Tibial artery (tissue), 4 donors: ENCODE measurements around the gene MGST2.

Experiments used
- DNase-seq, 2 donors: peaks; one replicate each; pipeline ENCODE4 v3.0.0-alpha.2; 2019
- H3K27ac ChIP-seq, 2 donors: fragments of 200-600 bp; sonication (generic) in 1 of 2; 1 replicate in 1 of 2; 2 replicates in 1 of 2; pipeline ENCODE4 v1.5.1; 2018 to 2019; ENCODE audit warnings: mild to moderate bottlenecking in 1 of 2
- H3K27me3 ChIP-seq, 2 donors: fragments of 200-600 bp; sonication (generic) in 1 of 2; one replicate each; pipeline versions ENCODE4 v1.5.1 to v1.6.0; 2016 to 2019
- H3K36me3 ChIP-seq, 3 donors: fragments of 200-600 bp; sonication (generic) in 2 of 3; one replicate each; pipeline ENCODE4 v1.5.1; 2016 to 2019; ENCODE audit warnings: mild to moderate bottlenecking in 2 of 3
- H3K4me1 ChIP-seq, 4 donors: fragments of 200-600 bp; sonication (generic) in 2 of 4; 1 replicate in 3 of 4; 2 replicates in 1 of 4; pipeline ENCODE4 v1.5.1; 2016 to 2019
- H3K4me3 ChIP-seq, 2 donors: fragments of 200-600 bp; sonication (generic) in 1 of 2; 1 replicate in 1 of 2; 2 replicates in 1 of 2; pipeline ENCODE4 v1.5.1; 2018 to 2019; ENCODE audit warnings: mild to moderate bottlenecking in 2 of 2
- H3K9me3 ChIP-seq, 3 donors: fragments of 200-600 bp; sonication (generic) in 1 of 3; one replicate each; pipeline ENCODE4 v1.5.1; 2016 to 2019
- CTCF ChIP-seq, 2 experiments: fragments of 200-600 bp in 1 of 2; fragments of 450-650 bp in 1 of 2; IDR thresholded peaks; one replicate each; pipeline ENCODE4 v1.5.1; 2017 to 2019; ENCODE audit warnings: antibody characterized with exemption in 2 of 2, mild to moderate bottlenecking in 1 of 2, moderate library complexity in 1 of 2
- intact Hi-C: fragments of 100-400 bp; cut with DNase I; formaldehyde crosslinking; loops from one replicate; pipeline ENCODE4 v1.15.0; 2023; ENCODE audit warnings: low total_unique reads

The MGST2 gene

GRCh38 chr4:139625093-139625455 lies 40.5 kb upstream of the MGST2 start:
- intact Hi-C loops = no loop called here
- H3K27me3 ChIP-seq = no peaks in the 10 kb centered on the region
- H3K9me3 ChIP-seq = no peaks in the 10 kb centered on the region
- H3K4me1 ChIP-seq = no peaks in the 10 kb centered on the region
- H3K4me3 ChIP-seq = no peak overlapping the region
- H3K27ac ChIP-seq = no peak overlapping the region
- no peak for TF ChIP-seq CTCF (IDR thresholded peaks at IDR 0.05)
- H3K36me3 ChIP-seq = no peaks in the 10 kb centered on the region
- DNase-seq = no peak

GRCh38 chr4:139625482-139625881 lies 40.1 kb upstream of the MGST2 start:
- no peak for TF ChIP-seq CTCF (IDR thresholded peaks at IDR 0.05)
- Histone ChIP-seq H3K27me3 (no peaks in the 10 kb centered on the region), H3K4me3 (no peak overlapping the region), H3K9me3 (no peaks in the 10 kb centered on the region), H3K4me1 (no peaks in the 10 kb centered on the region), H3K27ac (no peak overlapping the region), H3K36me3 (no peaks in the 10 kb centered on the region)
- intact Hi-C loops = no loop called here
- DNase-seq = no peak

DNA sequence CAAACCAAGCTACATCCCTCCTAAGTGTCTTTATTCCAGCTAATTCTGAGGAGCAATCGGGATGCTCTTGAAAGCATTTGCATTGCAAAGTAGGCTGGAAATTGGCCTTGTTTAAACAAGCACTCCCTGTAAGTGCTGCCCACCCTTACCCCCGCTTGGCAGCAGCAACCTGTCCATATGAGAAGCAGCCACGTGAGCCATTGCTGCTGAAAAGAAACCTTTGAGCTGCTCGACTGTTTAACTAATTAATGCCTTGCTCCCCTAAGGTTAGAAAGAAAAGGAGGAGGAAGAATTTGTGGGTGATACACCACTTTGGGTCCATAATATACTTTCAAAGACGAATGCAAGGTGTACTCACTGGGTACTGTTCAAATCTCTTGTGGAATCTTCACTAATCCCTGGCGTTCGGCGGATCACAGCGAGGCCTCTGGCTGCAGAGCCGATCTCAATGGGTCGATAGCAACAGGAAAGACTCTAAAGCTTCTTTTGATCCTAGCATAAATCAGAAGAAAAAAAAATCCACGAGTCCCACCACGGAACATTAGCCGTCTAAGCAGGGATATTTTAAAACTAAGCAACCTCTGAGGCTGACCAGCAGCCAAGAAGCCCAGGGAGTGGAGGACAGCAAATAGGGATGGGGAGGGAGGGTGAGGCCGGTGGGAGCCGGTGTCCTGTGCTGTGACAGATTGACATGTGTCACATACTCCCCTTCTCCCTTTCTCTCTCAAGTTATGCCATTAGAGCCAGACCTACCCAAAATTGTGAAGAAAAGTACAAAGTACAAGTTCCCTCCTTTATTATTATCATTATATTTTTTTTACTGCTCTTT lies 37.2 kb upstream of the MGST2 start:
- Histone ChIP-seq H3K9me3 (no peaks in the 10 kb centered on the region), H3K4me3 (no peak overlapping the region), H3K4me1 (no peaks in the 10 kb centered on the region), H3K36me3 (no peaks in the 10 kb centered on the region), H3K27ac (no peak overlapping the region), H3K27me3 (no peaks in the 10 kb centered on the region)
- intact Hi-C loops = no loop called here
- TF ChIP-seq CTCF (IDR thresholded peaks at IDR 0.05) = no peak
- no peak for DNase-seq

DNA sequence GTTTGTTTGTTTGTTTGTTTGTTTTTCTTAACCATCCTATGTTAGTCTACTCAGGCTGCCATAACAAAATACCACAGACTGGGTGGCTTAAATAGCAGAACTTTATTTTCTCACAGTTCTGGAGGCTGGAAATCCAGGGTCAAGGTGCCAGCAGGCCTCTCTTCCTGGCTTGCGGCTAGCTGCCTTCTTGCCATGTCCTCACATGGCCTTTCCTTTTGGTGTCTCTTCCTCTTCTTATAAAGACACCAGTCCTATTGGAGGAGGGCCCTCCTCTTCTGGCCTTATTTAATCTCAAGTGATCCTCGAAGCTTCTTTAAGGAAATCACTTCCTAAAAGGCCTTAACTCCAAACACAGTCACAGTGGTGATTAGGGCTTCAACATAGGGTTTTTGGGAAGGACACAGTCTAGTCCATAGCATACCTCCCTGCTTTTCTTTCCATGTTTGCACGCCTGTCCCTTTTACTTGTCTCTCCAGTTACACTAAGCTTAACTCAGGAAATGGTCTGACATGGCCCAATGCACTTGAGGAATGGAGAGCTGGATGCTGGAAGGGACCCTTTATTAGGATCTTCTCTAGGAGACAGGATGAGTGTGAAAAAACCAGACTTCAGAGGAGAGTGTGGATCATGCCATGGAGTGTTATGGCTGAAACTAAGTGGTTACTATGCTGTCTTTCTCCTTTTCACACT lies 36.0 kb upstream of the MGST2 start:
- H3K9me3 ChIP-seq = no peaks in the 10 kb centered on the region
- intact Hi-C loops = no loop called here
- no peak for TF ChIP-seq CTCF (IDR thresholded peaks at IDR 0.05)

DNA sequence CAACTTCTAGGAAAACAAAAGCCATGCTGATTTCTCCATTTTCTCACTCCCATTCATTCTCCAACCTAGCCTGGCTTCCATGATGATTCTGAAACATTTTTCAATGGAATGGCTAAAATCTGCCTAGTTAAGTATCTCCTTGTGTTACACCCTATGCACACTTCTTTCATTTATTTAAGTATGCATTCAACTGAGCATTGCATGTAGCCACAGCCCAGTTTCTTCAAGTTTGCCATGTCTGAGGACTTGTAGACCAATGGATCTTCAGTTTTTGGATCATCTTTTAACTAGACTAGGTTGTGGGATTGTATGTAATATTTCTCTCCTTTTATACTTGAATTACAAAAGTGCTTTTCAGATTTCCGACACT lies 35.5 kb upstream of the MGST2 start:
- intact Hi-C loops = no loop called here
- no peaks in the 10 kb centered on the region for H3K4me1 ChIP-seq
- no peaks in the 10 kb centered on the region for H3K9me3 ChIP-seq
- no peak for DNase-seq
- no peak overlapping the region for H3K4me3 ChIP-seq
- TF ChIP-seq CTCF (IDR thresholded peaks at IDR 0.05) = no peak
- H3K36me3 ChIP-seq = no peaks in the 10 kb centered on the region
- no peaks in the 10 kb centered on the region for H3K27me3 ChIP-seq
- no peak overlapping the region for H3K27ac ChIP-seq

More for the DNA sequence above, 36.0 kb upstream of the MGST2 start:
- H3K4me1 ChIP-seq = no peaks in the 10 kb centered on the region
- H3K27me3 ChIP-seq = no peaks in the 10 kb centered on the region
- no peak overlapping the region for H3K27ac ChIP-seq
- no peak for DNase-seq
- H3K4me3 ChIP-seq = no peak overlapping the region
- no peaks in the 10 kb centered on the region for H3K36me3 ChIP-seq
